GM19468 (cell line): ENCODE results near the gene HLA-E.
"Not testable (repeated sequence)": the region's sequence is repeated elsewhere in the genome, so short reads cannot be mapped to it uniquely, and the experiment has no call there.

Experiments
- ATAC-seq: cut with Tn5 transposase; IDR thresholded peaks from one replicate; pipeline ENCODE4 v1.9.1; 2021; ENCODE audit warnings: mild to moderate bottlenecking, moderate library complexity, moderate number of reproducible peaks; ENCODE audit not compliant: unreplicated experiment; ENCODE audit errors: extremely low read depth

Gene HLA-E

GRCh38 chr6:30489081-30490025 is at the start of gene HLA-E:
Gene HLA-E (plus strand): TSS chr6:30489509. CDS start chr6:30489532, 23 bp downstream.
- peak; percentile 91 for ATAC-seq

DNA sequence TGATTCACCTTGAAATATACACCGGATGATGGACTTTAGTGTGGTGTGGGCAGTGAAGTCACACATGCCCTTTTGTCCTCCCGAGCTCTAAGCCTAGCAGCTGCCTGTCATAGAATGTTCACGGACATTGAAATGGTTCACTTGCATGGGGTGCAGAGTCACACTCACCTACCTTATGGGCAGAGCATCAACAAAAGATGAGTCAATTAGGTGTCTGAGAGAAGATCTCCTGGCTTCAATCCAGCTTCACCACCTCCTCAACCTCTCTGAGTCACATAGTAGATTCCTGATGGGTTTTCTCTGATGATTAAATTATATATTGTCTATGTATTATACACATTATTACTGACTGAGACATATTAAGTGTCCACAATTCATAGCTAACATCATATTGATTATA is 48.1 kb upstream of the HLA-E start:
- no peak for ATAC-seq

DNA sequence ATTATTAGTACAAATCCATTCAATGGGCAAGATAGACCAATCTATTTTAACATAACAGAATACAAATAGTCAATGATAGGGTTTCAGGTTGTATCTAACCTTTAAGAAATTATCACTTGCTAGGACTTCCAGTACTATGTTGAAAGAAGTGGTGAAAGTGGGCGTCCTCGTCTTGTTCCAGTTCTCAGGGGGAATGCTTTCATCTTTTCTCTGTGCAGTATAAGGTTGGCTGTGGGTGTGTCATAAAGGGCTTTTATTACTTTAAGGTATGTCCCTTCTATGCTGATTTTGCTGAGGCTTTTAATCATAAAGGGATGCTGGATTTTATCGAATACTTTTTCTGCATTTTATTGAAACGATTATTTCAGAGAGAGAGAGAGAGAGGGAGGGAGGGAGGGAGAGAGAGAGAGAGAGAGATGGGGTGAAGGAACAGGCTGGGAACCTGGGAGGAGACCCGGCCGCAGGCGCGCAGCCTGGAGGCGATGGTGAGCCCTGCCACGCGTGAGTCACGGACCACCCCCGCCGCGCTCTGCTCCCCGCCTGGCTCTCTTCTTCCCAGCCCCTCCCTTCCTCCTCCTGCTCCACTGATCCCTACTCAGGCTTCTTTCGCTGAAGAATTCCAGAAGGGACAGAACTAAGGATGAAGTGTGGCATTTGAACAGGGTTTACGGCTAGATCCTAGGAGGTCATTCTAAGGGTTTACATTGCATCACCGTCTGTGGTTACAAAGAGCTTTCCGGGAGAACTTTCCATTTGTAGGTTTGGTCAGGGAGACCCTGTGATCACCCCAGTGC is 45.5 kb upstream of the HLA-E start:
- ATAC-seq, result no peak

DNA sequence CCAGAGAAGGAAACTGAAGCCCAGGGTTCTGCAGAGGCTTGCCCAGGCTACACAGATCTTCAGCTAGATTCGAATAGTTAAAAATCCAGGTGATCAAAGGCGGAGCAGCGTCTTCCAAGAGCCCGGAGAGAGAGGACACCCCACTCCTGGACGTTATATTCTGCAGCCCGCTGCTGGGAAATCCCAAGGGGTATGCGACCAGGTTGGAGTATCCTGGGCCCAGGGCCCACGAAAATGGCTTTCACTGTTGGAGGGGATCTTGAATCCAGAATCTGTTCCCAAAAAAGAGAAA is 44.9 kb upstream of the HLA-E start:
- no peak for ATAC-seq

DNA sequence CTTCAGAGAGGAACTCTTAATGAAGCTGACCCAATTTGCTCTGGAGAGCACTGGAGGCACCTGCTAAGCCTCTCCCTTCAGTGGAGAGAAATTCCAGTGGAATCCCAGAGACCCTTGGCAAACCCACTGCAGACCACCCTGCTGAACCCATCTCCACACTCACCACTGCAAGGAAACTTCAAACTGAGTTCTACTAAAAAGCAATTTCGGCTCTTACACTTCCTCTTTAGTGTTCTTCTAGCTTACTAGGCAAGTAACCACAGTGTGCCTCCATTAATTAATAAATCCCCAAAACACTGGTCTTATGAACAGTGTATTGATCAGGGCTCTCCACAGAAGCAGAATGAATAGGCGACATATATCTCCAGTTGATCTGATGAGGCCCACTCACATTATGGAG is 43.0 kb upstream of the HLA-E start:
- no peak for ATAC-seq

GRCh38 chr6:30447237-30447636 is 42.1 kb upstream of the HLA-E start:
- no peak for ATAC-seq

- ATAC-seq, result no peak
Measured at GRCh38 chr6:30450548-30450908, 38.8 kb upstream of the HLA-E start.

DNA sequence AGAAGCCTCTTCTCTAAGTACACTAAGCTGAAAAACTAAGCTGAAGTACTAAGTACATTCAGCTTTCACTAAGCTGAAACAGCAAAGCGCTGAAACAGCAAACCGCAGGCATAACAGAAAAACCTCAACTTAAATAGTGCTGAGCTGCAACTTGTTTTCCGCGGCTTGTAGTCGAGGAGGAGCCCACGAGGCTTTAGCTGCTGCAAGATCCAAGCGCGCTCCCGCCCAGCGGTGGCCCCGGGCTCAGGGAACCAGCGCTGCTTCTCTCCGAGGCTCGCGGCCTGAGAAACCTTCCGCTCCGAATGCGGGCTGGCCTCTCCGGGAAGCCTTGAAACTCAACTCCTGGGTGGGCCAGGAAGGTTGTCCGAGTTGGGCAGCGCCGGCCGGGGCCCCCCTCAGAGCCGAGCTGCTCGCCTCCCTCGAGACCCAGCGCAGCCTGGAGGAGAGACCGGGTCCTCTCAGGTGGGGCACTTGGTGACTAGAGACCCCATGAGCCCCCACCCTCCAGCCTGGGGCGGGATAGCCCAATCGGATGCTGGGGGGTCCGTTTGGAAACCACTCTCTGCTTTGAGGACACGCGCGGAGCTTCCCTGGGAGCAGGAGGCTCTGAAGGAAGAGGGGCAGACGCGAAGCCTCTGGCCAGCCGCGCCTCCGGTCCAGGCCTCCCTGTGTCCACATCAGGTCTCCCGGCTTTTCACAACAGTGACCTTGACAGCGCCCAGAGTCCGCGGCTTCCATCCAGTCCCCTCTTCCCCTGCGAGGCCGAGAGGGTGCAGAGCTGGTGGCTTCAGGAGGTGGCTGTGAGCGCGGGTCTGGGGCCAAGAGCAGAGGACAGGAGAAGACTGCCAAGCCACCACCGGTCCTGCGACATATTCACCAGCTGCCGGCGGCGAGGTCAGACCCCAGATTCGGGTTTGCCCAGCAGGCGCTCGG is 38.1 kb upstream of the HLA-E start:
- ATAC-seq, result no peak

- ATAC-seq, result no peak
Measured at GRCh38 chr6:30452736-30453507, 36.4 kb upstream of the HLA-E start.

DNA sequence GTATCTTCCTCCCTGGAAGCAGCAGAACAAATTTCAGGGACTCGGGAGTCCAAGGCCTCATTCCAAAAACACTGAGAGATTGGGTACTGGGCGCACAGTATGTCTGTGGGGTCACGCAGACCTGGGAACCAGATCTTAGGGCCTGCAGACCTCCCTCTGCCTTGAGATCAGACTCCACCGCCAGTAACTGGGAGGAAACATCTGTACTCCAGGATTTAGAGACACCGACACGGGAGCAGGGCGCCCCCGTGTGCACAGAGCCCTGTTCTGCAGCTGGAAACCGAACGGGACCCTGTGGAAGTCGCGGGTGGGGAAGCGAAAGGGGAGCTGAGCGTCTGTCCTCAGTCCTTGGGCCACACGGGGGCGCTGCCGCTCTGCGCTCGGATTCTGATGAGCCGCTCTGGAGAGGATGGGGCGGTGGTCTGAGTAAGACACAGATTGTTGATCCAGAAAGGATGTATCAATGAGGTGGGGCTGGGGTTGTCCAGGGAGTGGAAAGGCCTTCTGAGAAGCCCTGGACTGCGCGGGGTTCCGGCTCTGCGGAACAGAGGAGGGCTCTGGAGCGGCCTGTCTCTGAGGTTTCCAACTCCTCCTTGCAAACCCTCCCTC is 35.7 kb upstream of the HLA-E start:
- no peak for ATAC-seq

DNA sequence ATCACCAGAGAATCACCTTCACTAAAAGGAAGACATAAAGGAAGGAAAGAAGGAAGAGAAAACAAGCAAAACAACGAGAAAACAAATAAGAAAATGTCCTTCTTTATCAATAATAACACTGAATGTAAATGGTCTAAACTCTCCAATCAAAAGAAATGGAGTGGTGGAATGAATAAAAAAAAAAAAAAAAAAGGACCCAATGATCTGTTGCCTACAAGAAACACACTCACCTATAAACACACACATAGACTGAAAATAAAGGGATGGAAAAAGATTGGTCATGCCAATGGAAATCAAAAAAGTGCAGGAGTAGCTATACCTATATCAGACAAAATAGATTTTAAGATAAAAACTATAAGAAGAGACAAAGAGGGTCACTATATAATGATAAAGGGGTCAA is 30.2 kb upstream of the HLA-E start:
- no peak for ATAC-seq

DNA sequence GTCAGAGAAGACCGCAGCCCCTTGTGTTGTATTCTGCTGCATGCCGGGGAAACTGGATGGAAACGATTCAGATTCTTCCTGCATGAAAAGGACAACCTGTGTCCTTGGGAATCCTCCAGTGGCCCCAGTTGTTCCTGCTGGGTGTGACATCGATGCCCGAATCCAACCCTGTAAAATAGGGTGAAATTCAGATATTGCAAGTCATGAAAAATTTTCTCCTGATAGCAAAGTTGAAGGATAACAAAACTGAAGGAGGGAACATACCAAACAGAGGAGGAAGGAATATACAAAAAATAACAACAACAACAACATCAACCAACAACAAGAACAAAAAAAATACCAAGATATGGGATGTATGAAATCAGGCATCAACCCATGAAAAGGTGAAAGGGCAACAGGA is 28.3 kb upstream of the HLA-E start:
- no peak for ATAC-seq

DNA sequence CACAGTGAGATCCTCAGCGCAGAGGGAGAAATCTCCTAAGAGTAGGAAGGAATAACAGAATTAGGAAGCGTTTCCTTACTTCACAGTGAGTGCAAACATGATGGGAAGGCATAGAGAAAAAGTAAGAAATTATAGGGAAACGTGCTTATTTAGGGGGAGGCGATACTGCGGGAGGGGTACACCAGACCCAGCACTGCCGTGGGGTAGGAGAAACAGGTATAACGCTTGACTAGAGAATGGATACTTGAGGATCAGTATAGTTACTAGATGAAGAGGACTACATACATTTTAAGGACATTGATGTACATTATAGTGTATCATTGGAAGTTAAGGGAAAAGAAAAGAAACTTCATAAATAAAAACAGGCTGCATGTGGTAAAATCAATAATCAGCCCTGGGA is 26.8 kb upstream of the HLA-E start:
- ATAC-seq, result no peak

- ATAC-seq, result no peak
Measured at GRCh38 chr6:30463242-30463641, 26.1 kb upstream of the HLA-E start.

DNA sequence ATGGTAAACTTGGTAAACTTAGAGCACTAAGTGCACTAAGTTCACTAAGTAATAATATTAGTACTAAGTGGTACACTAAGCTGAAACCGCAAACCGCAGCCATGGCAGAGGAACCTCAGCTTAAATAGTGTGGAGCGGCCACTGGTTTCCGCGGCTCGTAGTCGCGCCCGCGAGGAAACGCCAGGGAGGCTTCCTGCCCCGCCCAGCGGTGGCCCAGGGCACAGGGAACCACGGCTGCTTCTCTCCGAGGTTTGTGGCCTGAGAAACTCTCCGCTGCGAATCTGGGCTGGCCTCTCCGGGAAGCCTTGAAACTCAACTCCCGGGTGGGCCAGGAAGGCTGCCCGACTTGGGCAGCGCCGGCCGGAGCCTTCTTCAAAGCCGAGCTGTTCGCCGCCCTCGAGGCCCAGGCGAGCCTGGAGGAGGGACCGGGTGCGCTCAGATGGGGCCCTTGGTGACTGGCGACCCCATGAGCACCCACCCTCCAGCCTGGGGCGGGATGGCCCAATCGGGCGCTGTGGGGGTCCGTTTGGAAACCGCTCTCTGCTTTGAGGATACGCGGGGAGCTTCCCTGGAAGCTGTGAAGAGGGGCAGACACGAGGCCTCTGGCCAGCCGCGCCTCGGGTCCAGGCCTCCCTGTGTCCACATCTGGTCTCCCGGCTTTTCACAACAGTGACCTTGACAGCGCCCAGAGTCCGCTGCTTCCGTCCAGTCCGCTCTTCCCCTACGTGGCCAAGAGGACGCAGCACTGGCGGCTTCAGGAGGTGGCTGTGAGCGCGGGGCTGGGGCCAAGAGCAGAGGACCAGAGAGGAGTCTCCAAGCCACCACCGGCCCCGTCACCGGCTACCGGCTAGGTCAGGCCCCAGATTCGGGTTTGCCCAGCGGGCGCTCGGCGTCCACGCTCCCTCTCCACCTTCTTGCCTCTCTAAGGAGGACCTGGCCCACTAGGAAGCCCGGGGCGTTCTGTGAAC is 25.4 kb upstream of the HLA-E start:
- ATAC-seq, result no peak

DNA sequence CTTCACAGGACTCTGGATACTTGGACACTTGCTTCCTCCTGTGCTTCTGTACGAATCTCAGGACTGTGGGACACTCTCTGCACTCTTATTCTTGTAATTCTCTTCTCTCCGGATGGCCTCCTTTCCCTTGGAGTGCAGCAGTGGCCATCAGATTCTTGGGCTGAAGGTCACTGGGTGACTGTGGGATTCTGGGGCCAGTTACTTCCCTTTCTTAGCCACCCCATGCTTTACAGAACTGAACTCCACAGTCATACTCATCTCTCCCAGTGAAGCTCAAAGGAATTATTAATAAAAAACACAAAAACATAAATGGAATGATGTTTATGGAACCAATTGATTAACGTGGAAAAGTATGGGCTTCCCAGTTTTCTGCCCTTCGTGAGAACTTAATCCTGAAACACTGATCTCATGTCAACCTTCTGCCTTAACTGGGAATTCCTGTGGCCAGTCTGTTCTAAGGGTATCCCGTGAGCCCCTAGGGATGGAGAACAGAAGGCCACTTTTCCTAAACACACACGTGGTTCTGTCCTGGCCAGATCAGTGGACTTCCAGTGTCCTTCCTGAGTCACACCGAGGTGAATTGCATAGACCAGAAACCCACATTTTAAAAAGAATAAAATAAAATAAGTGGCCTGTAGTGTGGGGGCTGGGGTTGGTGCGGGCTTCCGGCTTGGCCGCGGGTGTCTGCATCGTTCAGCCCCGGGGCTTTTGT is 23.6 kb upstream of the HLA-E start:
- ATAC-seq, result no peak

DNA sequence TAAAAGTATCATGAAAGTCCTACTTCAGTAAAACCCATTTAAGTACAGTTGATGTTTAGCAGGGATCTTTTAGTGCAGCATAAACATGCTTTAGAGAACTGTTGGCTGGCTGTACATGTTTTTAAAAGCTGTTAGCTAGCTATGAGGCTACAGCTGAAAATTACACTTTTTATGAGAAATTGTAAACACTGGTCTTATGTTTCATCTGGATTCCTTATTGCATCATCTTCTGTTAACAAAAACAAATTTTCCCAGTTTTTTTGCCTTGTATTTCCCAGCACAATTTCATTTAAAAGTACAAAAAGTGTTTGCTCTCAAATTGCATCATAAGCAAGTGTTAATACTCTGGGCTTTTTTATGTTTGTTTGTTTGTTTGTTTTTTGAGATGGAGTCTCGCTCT is 18.3 kb upstream of the HLA-E start:
- no peak for ATAC-seq

DNA sequence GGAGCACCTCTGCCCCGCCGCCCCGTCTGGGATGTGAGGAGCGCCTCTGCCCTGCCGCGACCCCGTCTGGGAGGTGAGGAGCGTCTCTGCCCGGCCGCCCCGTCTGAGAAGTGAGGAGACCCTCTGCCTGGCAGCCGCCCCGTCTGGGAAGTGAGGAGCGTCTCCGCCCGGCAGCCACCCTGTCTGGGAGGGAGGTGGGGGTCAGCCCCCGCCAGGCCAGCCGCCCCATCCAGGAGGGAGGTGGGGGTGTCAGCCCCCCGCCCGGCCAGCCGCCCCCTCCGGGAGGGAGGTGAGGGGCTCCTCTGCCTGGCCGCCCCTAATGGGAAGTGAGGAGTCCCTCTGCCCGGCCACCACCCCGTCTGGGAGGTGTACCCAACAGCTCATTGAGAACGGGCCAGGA is 14.2 kb upstream of the HLA-E start:
- ATAC-seq, result not testable (repeated sequence)
